ENCODE results near the gene CELF2.
A peak's percentile ranks its signal among the peaks of the same experiment; 100 is the strongest.

The CELF2 gene

GRCh38 chr10:11141571-11142091 is 124.0 kb downstream of the CELF2 start (continued):
- TF ChIP-seq ZNF518A (tag by site-specific recombination; conservative IDR thresholded peaks at IDR 0.05; ENCODE audit: low read depth) (no peak), ZNF664 (tag by site-specific recombination; IDR thresholded peaks at IDR 0.05) (no peak), BCL11B (tag by site-specific recombination; IDR thresholded peaks at IDR 0.05; ENCODE audit: low read depth) (no peak), ZNF624 (tag by site-specific recombination; IDR thresholded peaks at IDR 0.05) (no peak), ZNF239 (tag by site-specific recombination; IDR thresholded peaks at IDR 0.05) (no peak), ZNF146 (tag by site-specific recombination; IDR thresholded peaks at IDR 0.05) (no peak), ZXDB (tag by site-specific recombination; IDR thresholded peaks at IDR 0.05) (peak; percentile 81), ZBTB49 (tag by site-specific recombination; IDR thresholded peaks at IDR 0.05; ENCODE audit: low read depth) (no peak), REPIN1 (tag by site-specific recombination; IDR thresholded peaks at IDR 0.05; ENCODE audit: low read depth) (no peak), KLF7 (tag by site-specific recombination; IDR thresholded peaks at IDR 0.05; ENCODE audit: borderline replicate concordance) (no peak), ZNF654 (tag by site-specific recombination; IDR thresholded peaks at IDR 0.05; ENCODE audit: low read depth) (no peak), ZNF280C (tag by site-specific recombination; IDR thresholded peaks at IDR 0.05) (no peak), SALL2 (tag by site-specific recombination; IDR thresholded peaks at IDR 0.05; ENCODE audit: borderline replicate concordance) (no peak), ZNF510 (tag by site-specific recombination; IDR thresholded peaks at IDR 0.05; ENCODE audit: insufficient replicate concordance) (no peak), ZNF274 (IDR thresholded peaks at IDR 0.05; ENCODE audit: low read length) (no peak), ZNF274 (tag by site-specific recombination; IDR thresholded peaks at IDR 0.05; ENCODE audit: borderline replicate concordance) (no peak), ZNF561 (tag by site-specific recombination; IDR thresholded peaks at IDR 0.05; ENCODE audit: borderline replicate concordance) (no peak), ZNF768 (tag by site-specific recombination; IDR thresholded peaks at IDR 0.05) (no peak), ZNF157 (tag by site-specific recombination; IDR thresholded peaks at IDR 0.05) (no peak), ZNF658 (tag by site-specific recombination; IDR thresholded peaks at IDR 0.05) (no peak), ZIC2 (tag by site-specific recombination; IDR thresholded peaks at IDR 0.05) (no peak), ZNF354C (tag by site-specific recombination; IDR thresholded peaks at IDR 0.05; ENCODE audit: borderline replicate concordance, low read depth) (no peak), ZNF223 (tag by site-specific recombination; IDR thresholded peaks at IDR 0.05) (no peak), ZNF701 (tag by site-specific recombination; IDR thresholded peaks at IDR 0.05) (no peak), ZNF10 (tag by site-specific recombination; IDR thresholded peaks at IDR 0.05) (no peak; the same call in 1 of the 2 replicates), FEZF1 (tag by site-specific recombination; IDR thresholded peaks at IDR 0.05) (peak; percentile 76), ZNF626 (tag by site-specific recombination; IDR thresholded peaks at IDR 0.05) (no peak), ZNF248 (tag by site-specific recombination; IDR thresholded peaks at IDR 0.05) (no peak), ZNF660 (tag by site-specific recombination; IDR thresholded peaks at IDR 0.05) (no peak), ZNF16 (tag by site-specific recombination; IDR thresholded peaks at IDR 0.05; ENCODE audit: low read depth) (no peak), HOXC10 (CRISPR knock-in tag; IDR thresholded peaks at IDR 0.05) (no peak)
